Measurements from ENCODE around the gene LRP10. TPM values are rescaled to one million over a fixed set of nuclear protein-coding genes. Genes with fewer than 3 reads are reported as not detected.
"Not testable (repeated sequence)": the region's sequence is repeated elsewhere in the genome, so short reads cannot be mapped to it uniquely, and the experiment has no call there.

LRP10 gene
- total RNA-seq, 1 donor from 2014 or later: 83.3 TPM

DNA sequence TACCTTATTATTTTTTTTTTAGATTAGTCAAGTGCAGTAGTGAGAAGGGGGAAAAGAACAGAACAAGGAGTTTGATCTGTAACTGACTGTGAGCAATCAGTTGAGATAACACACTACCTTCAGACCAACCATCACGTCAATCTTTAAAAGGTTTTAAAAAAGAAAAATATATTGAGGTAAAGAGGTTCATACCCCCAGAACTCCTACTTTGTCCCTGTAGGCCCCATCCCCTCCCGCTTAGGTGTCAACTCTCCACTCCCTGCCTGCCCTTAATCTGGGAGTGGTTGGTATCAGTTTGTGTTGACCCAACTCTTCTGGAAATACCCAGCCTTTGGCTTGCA, 19.0 kb upstream of the LRP10 start:
- TF ChIP-seq, protein P1, sequence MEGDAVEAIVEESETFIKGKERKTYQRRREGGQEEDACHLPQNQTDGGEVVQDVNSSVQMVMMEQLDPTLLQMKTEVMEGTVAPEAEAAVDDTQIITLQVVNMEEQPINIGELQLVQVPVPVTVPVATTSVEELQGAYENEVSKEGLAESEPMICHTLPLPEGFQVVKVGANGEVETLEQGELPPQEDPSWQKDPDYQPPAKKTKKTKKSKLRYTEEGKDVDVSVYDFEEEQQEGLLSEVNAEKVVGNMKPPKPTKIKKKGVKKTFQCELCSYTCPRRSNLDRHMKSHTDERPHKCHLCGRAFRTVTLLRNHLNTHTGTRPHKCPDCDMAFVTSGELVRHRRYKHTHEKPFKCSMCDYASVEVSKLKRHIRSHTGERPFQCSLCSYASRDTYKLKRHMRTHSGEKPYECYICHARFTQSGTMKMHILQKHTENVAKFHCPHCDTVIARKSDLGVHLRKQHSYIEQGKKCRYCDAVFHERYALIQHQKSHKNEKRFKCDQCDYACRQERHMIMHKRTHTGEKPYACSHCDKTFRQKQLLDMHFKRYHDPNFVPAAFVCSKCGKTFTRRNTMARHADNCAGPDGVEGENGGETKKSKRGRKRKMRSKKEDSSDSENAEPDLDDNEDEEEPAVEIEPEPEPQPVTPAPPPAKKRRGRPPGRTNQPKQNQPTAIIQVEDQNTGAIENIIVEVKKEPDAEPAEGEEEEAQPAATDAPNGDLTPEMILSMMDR (IDR thresholded peaks at IDR 0.05): no peak
- DNase-seq (no peak), ATAC-seq (ENCODE audit: low read depth) (no peak)
- Mint-ChIP-seq H3K36me3 (ENCODE audit: low read depth) (no peaks in the 10 kb centered on the region), H3K4me3 (no peak overlapping the region), H3K27me3 (peaks cover 6% of the 10 kb centered on the region), H3K9me3 (no peaks in the 10 kb centered on the region), H3K27ac (peak overlapping the region; percentile 78), H3K4me1 (peaks cover 6% of the 10 kb centered on the region)
- POLR2A ChIA-PET: interaction anchor here (0.5 to 4.4 kb wide), 12 partner anchors 9 to 296 kb away, joined by 3 to 25 read pairs (median 5); partner anchors contain the start of genes DAD1, LRP10 and OXA1L
- CTCF ChIA-PET: interaction anchor here (0.6 to 6.0 kb wide), 42 partner anchors 10 to 538 kb away, joined by 3 to 125 read pairs (median 5); partner anchors contain the start of genes AJUBA, DAD1, LRP10 and OXA1L
- intact Hi-C loops (cut with micrococcal nuclease): loop anchor here (2.0 kb wide), 3 partner anchors 140 to 538 kb away; no protein-coding TSS in a partner anchor

DNA sequence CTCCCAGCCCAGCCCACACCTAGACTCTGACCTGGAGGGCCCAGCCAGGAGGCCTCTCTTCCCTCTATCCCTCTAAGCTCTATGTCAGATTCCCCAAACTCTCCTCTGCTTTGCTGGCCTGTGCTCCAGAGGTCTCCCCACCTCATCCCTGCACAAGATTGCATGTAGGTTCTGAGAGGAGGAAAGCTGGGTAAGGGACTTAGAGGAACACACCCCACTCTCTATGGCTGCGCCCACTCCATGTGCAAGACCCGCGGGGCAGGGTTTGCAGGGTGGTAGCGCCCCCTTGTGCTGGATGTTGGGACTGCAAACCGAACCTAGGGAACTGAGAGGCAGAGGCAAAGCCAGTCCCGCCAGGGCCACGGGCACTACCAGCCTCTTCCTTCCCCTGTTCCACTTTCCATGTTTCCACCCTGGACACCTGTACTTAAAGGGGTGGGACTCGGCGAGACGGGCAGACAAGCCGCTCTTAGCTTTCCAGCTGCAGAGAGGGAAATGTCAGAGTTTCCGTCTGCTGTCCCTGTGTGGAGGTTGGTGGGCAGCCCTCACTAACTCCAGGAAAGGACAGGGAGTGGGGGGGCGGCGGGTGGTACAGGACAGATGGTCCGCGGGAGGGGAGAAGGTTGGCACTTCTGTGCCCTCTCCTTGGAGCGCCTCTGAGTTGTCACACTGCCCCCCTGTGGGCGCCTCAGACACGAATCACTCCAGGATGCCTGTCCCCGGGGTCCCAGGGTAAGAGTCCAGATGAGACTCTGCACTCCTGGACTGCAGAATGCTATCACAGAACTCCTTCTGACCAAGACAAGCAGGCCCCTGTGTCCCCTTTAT, 18.4 kb upstream of the LRP10 start:
- H3K27me3 Mint-ChIP-seq: peaks cover 6% of the 10 kb centered on the region
- POLR2A ChIA-PET: interaction anchor here (0.5 to 4.4 kb wide), 15 partner anchors 8 to 297 kb away, joined by 3 to 25 read pairs (median 4); partner anchors contain the start of genes DAD1, LRP10 and OXA1L

DNA sequence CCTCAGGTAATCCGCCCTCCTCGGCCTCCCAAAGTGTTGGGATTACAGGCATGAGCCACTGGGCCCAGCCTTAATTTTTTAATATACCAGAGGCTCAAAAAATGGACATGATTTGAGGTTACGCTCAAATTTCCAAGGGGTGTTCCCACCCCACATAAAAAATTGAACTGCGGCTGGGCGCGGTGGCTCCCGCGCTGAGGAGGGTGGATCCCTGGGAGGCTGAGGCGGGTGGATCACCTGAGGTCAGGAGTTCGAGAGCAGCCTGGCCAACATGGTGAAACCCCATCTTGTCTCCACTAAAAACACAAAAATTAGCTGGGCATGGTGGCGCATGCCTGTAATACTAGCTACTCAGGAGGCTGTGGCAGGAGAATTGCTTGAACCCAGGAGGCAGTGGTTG, 17.2 kb upstream of the LRP10 start:
- ChIA-PET CTCF (interaction anchor here (0.9 to 6.0 kb wide), 18 partner anchors 8 to 468 kb away, joined by 3 to 125 read pairs (median 11); partner anchors contain the start of genes DAD1, LRP10, OXA1L and REM2), POLR2A (interaction anchor here (0.6 to 4.4 kb wide), 9 partner anchors 16 to 284 kb away, joined by 3 to 25 read pairs (median 5); partner anchors contain the start of genes LRP10 and OXA1L)
- H3K4me3 Mint-ChIP-seq; H3K36me3 Mint-ChIP-seq (ENCODE audit: low read depth); ATAC-seq (ENCODE audit: low read depth); H3K27ac Mint-ChIP-seq; H3K27me3 Mint-ChIP-seq; H3K4me1 Mint-ChIP-seq; DNase-seq; intact Hi-C loops (cut with micrococcal nuclease); H3K9me3 Mint-ChIP-seq: not testable (repeated sequence)

More for the DNA sequence above, 18.4 kb upstream of the LRP10 start:
- CTCF ChIA-PET: interaction anchor here (0.6 to 6.0 kb wide), 45 partner anchors 9 to 538 kb away, joined by 3 to 125 read pairs (median 5); partner anchors contain the start of genes AJUBA, DAD1, LRP10 and OXA1L
- ATAC-seq (ENCODE audit: low read depth) (peak; percentile 94), DNase-seq (peak; percentile 97)
- H3K27ac Mint-ChIP-seq: peak overlapping the region; percentile 78
- H3K9me3 Mint-ChIP-seq: no peaks in the 10 kb centered on the region
- intact Hi-C loops (cut with micrococcal nuclease): loop anchor here (1.0 to 2.0 kb wide), 17 partner anchors 18 to 538 kb away; partner anchors contain the start of genes DAD1 and LRP10
- peaks cover 6% of the 10 kb centered on the region for H3K4me1 Mint-ChIP-seq
- H3K36me3 Mint-ChIP-seq (ENCODE audit: low read depth): no peaks in the 10 kb centered on the region
- TF ChIP-seq, protein P1 (IDR thresholded peaks at IDR 0.05): peak; percentile 81
- peak overlapping the region; percentile 79 for H3K4me3 Mint-ChIP-seq

DNA sequence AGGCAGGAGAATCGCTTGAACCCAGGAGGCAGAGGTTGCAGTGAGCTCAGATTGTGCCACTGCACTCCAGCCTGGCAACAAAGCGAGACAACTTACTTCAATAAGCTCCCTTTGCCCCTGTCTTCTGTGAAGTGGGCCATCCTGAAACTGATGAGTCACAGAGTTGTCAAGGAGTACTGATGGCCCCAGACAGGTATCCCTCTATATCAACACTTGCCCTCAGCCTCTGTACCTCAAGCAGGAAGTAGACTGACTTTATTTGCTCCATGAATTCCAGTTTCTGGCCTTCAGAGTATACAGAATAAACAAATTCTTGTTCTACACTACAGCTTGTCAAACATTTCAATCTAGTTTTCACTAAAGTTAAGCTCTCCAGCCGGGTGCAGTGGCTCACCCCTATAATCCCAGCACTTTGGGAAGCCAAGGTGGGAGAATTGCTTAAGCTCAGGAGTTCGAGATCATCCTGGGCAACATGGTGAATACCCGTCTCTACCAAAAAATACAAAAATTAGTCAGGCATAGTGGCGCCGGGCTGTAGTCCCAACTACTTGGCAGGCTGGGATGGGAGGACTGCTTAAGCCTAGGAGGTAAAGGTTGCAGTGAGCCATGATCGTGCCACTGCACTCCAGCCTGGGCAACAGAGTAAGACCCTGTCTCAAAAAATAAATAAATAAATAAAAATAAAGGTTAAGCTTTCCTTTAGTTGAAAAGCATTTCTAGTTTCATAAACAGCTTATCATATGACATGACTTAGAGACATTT, 16.4 kb upstream of the LRP10 start:
- DNase-seq (no peak), ATAC-seq (ENCODE audit: low read depth) (no peak)
- POLR2A ChIA-PET: interaction anchor here (0.6 to 4.4 kb wide), 6 partner anchors 17 to 363 kb away, joined by 3 to 25 read pairs (median 4); no protein-coding TSS in a partner anchor
- TF ChIP-seq, protein P1 (IDR thresholded peaks at IDR 0.05): no peak
- H3K9me3 Mint-ChIP-seq: no peaks in the 10 kb centered on the region
- no peaks in the 10 kb centered on the region for H3K36me3 Mint-ChIP-seq (ENCODE audit: low read depth)
- H3K27me3 Mint-ChIP-seq: no peaks in the 10 kb centered on the region
- H3K4me3 Mint-ChIP-seq: no peak overlapping the region
- CTCF ChIA-PET: interaction anchor here (0.7 to 6.0 kb wide), 17 partner anchors 11 to 480 kb away, joined by 3 to 125 read pairs (median 5); partner anchors contain the start of genes DAD1, LRP10 and OXA1L
- no peak overlapping the region for H3K27ac Mint-ChIP-seq
- intact Hi-C loops (cut with micrococcal nuclease): no loop called here
- H3K4me1 Mint-ChIP-seq: peaks cover 10% of the 10 kb centered on the region

DNA sequence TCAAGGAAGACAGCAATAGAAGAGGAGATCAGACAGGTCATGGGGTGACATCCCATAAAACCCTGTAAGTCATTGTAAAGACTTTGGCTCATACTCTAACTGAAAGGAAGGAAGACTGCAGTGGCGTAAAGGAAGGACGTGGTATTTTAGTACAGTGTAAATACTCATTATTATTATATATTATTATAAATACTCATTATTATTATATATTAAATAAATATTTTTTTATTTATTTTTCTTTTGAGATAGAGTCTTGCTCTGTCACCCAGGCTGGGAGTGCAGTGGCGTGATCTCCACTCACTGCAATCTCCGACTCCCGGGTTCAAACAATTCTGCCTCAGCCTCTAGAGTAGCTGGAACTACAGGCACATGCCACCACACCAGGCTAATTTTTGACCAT, 15.1 kb upstream of the LRP10 start:
- Mint-ChIP-seq H3K4me3 (no peak overlapping the region), H3K4me1 (peaks cover 10% of the 10 kb centered on the region), H3K27ac (no peak overlapping the region), H3K36me3 (ENCODE audit: low read depth) (no peaks in the 10 kb centered on the region), H3K9me3 (no peaks in the 10 kb centered on the region), H3K27me3 (no peaks in the 10 kb centered on the region)
- no peak for DNase-seq
- TF ChIP-seq, protein P1 (IDR thresholded peaks at IDR 0.05): no peak
- ChIA-PET CTCF (interaction anchor here (1.9 kb wide), 1 partner anchor 44 kb away, joined by 12 read pairs; no protein-coding TSS in a partner anchor), POLR2A (no interaction called here)
- intact Hi-C loops (cut with micrococcal nuclease): no loop called here
- no peak for ATAC-seq (ENCODE audit: low read depth)

DNA sequence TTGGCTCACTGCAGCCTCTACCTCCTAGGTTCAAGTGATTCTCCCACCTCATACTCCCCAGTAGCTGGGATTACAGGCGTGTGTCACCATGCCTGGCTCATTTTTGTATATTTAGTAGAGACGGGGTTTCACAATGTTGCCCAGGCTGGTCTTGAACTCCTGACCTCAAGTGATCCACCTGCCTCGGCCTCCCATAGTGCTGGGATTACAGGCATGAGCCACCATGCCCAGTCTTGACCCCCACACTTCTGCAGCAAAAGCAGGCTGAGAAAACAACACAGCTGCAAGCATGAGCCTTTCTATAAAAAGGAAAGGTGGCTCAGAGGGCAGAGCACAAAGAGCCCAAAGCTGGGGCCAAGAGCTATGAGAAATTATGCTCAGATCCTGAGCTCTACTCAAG, 11.2 kb upstream of the LRP10 start:
- ChIA-PET POLR2A (interaction anchor here (1.2 kb wide), 1 partner anchor 12 kb away, joined by 6 read pairs; no protein-coding TSS in a partner anchor), CTCF (interaction anchor here (1.0 kb wide), 2 partner anchors 290 to 388 kb away, joined by 4 to 5 read pairs; no protein-coding TSS in a partner anchor)
- H3K27ac Mint-ChIP-seq; H3K4me1 Mint-ChIP-seq; H3K36me3 Mint-ChIP-seq (ENCODE audit: low read depth); H3K9me3 Mint-ChIP-seq; H3K4me3 Mint-ChIP-seq; H3K27me3 Mint-ChIP-seq; ATAC-seq (ENCODE audit: low read depth); intact Hi-C loops (cut with micrococcal nuclease); DNase-seq: not testable (repeated sequence)

All from activated B cell treated with CpG ODN at 0.5 μM for 24 hours (primary cell).